Measurements from ENCODE around the gene GARIN5A. TPM values are rescaled to one million over a fixed set of nuclear protein-coding genes. Genes with fewer than 3 reads are reported as not detected.

The GARIN5A gene
- total RNA-seq, 1 donor from 2014 or later: 1.1 TPM

Other genes with a start within 250 kb of the GARIN5A start
- 4.0 and 4.2 TPM in 2 replicates for gene KCNC3, start 147.5 kb downstream of the GARIN5A start, total RNA-seq
- 0.96 and 1.0 TPM in 2 replicates for gene NAPSA, start 111.2 kb downstream of the GARIN5A start, total RNA-seq
- gene NR1H2, start 100.4 kb downstream of the GARIN5A start, total RNA-seq: 21.8 and 22.8 TPM in 2 replicates
- 151 and 160 TPM in 2 replicates for gene POLD1, start 92.5 kb downstream of the GARIN5A start, total RNA-seq
- gene SPIB, start 57.9 kb downstream of the GARIN5A start, total RNA-seq: not detected in 2 replicates
- gene MYBPC2, start 44.0 kb downstream of the GARIN5A start, total RNA-seq: not detected in 2 replicates
- gene EMC10, start 341 bp downstream of the GARIN5A start, total RNA-seq: 125 and 129 TPM in 2 replicates
- gene JOSD2, start 34.3 kb upstream of the GARIN5A start, total RNA-seq: 10.9 and 13.5 TPM in 2 replicates
- 1.2 TPM in 1 of 2 replicates, not detected in the other for gene ASPDH, start 37.1 kb upstream of the GARIN5A start, total RNA-seq
- gene LRRC4B, start 91.6 kb upstream of the GARIN5A start, total RNA-seq: 42.5 and 50.2 TPM in 2 replicates
- 1.4 and 2.0 TPM in 2 replicates for gene SYT3, start 163.0 kb upstream of the GARIN5A start, total RNA-seq
- gene C19orf81, start 172.6 kb upstream of the GARIN5A start, total RNA-seq: 7.9 and 9.2 TPM in 2 replicates
- 6.7 and 6.8 TPM in 2 replicates for gene SHANK1, start 243.0 kb upstream of the GARIN5A start, total RNA-seq
- gene CLEC11A, start 246.5 kb upstream of the GARIN5A start, total RNA-seq: 7.6 and 7.9 TPM in 2 replicates